Suppressor macrophage treated with lipopolysaccharide for 4 hours (primary cell): Measurements from ENCODE around the gene DAO.

Experiments
- DNase-seq: peaks from one replicate; pipeline ENCODE4 v3.0.0-alpha.2; 2020

The DAO gene

GRCh38 chr12:108876550-108876949, 3.3 kb upstream of the DAO start:
- no peak for DNase-seq

DNA sequence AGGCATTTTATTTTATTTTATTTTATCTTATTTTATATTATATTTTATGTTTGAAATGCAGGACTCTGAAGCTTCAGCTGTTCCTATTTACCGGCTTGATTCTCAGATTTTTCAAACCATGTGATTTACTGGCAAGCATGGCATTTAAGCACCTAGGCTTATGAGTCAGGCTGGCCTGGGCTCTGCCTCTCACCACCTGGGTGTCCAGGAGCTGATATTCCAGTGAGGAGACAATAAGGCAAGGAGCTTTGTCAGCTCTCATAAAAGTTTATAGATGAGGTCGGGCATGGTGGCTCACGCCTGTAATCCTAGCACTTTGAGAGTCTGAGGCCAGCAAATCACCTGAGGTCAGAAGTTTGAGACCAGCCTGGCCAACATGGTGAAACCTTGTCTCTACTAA, 2.1 kb downstream of the DAO start:
- DNase-seq, result no peak

GRCh38 chr12:108884116-108885012, 4.5 kb downstream of the DAO start:
- DNase-seq, result peak; percentile 87

- DNase-seq, result no peak
Observed at GRCh38 chr12:108886873-108887629, 7.2 kb downstream of the DAO start.

DNA sequence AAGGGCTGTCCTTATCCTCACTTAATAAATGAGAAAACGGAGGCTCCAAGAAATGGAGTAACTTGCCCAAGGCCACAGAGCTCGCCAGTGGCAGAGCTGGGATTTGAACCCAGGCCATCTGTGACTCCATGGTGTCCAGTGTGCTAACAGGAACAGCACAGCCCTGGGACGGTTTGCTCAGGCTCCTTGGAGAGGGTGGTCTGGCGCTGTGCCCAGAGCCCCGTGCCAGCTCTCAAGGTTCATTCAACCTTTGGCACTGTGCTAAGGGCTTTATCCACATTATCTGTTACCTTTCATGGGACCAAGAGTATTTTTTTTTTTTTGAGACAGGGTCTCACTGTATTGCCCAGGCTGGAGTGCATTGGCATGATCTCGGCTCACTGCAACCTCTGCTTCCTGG, 8.1 kb downstream of the DAO start:
- DNase-seq, result no peak

GRCh38 chr12:108890208-108890607, 10.3 kb downstream of the DAO start:
- no peak for DNase-seq

DNA sequence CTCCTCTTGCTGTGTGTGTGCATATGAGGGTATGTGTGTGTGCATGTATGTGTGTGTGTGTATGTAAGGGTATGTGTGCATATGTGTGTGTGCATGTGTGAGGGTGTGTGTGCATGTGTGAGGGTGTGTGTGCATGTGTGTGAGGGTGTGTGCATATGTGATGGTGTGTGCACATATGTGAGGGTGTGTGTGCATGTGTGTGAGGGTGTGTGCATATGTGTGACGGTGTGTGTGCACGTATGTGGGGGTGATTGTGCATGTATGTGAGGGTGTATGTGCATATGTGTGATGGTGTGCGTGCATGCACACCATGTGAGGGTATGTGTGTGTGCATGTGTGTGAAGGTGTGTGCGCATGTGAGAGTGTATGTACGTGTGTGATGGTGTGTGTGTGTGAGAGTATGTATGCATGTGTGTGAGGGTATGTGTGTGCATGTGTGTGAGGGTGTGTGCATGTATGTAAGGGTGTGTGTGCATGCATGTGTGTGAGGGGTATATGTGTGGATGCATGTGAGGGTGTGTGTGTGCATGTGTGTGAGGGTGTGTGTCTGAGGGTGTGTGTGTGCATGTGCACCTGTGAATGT, 15.4 kb downstream of the DAO start:
- DNase-seq, result no peak

DNA sequence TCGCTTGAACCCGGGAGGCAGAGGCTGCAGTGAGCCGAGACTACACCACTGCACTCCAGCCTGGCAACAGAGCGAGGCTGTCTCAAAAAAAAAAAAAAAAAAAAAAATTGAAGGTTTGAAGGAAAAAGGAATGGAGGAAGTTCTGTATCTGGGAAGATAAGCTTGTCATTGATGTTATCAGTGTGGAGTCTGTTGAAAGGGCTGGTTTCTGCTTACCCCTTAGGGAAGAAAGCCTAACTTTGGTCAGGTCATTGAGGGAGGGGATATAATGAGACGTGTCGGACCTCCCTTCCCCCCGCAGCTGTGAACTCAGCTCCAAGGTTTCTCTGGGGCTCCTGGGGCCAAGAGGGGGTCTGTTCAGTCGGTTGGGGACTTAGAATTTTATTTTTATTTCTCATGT, 16.4 kb downstream of the DAO start:
- DNase-seq, result no peak

DNA sequence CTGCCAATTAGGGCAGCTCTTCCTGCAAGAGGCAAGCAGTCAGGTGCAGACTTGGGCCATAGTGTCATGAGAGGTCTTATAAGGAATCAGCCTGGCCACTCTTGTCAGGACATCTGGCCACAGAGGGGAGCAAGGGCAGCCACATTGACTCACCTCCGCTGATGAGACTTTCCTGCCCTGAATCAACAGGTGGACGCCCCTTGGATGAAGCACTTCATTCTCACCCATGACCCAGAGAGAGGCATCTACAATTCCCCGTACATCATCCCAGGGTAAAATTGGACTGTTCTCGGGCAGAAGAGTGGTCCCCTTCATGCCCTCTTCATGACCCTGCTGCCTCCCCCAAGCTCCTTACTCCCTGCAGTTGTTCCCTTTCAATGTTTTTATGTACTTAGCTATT, 16.9 kb downstream of the DAO start:
- DNase-seq, result no peak

GRCh38 chr12:108899145-108899544, 19.3 kb downstream of the DAO start:
- no peak for DNase-seq

DNA sequence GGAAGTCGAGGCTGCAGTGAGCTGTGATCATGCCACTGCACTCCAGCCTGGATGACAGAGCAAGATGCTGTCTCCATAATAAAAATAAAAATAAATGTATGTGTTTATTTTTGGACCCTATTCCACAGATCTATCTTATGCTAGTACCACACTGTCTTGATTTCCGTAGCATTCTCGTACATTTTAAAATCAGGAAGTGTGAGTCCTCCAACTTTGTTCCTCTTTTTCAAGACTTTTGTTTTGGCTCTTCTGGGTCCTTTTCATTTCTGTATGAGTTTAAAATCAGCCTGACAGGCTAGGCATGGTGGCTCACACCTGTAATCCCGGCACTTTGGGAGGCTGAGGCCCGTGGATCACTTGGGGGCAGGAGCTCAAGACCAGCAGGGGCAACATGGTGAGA, 25.8 kb downstream of the DAO start:
- peak; percentile 75 for DNase-seq

DNA sequence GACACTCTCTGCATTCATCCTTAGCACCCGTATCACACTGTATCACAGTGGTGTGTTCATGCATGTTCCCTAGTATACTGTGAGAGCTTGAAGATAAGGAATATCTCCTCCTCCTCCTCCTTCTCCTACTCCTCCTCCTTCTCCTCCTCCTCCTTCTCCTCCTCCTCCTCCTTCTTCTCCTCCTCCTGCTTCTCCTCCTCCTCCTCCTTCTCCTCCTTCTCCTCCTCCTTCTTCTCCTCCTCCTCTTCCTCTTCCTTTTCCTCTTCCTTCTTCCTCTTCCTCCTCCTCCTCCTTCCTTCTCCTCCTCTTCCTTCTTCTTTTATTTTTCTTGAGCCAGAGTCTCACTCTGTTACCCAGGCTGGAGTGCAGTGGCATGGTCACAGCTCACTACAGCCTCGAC, 27.1 kb downstream of the DAO start:
- no peak for DNase-seq

DNA sequence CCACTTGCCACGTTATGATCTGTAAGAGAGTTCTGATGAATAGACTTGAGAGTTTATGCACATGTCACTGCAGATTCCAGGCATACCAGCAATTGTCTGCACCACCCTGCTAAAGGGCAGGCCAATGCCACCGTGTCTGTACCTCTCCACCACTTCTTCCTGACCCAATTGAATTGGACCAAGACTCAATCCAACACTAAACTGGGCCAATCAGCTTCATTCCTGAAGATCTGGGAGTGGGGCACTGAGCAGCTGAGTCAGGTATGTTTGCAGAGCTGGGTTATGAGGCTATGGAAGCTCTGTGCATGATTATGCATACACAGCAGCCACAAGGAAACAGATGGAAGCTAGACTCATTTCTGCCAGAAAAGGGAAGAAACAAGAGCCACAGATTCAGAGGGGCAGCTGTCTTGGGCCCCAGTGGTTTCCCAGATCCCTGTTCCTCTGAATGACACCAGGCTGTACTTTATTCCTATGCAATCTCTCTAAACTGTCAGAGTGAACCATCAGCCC, 28.0 kb downstream of the DAO start:
- DNase-seq, result peak; percentile 72

GRCh38 chr12:108910336-108910735, 30.4 kb downstream of the DAO start:
- no peak for DNase-seq

DNA sequence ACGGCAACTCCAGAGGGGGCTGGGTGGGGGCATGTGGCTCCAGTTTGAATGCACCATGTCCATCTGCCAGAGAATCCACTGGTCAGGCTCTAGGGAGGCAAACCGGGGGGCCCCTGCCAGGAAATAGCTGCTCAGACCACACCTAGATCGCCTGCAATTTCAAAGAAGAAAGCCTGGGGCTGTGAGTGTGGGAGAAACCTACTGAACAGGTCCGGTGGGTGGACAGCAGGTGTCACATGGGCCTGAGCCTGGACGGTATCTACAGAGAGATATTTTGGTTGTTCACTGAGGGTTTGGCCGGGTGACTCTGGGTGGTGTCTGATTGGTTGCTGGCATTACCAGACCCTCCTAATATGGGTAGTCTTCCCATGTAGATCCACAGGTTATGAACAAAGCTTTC, 32.0 kb downstream of the DAO start:
- no peak for DNase-seq

GRCh38 chr12:108912361-108912760, 32.5 kb downstream of the DAO start:
- no peak for DNase-seq

GRCh38 chr12:108914121-108914531, 34.2 kb downstream of the DAO start:
- peak; percentile 89 for DNase-seq

DNA sequence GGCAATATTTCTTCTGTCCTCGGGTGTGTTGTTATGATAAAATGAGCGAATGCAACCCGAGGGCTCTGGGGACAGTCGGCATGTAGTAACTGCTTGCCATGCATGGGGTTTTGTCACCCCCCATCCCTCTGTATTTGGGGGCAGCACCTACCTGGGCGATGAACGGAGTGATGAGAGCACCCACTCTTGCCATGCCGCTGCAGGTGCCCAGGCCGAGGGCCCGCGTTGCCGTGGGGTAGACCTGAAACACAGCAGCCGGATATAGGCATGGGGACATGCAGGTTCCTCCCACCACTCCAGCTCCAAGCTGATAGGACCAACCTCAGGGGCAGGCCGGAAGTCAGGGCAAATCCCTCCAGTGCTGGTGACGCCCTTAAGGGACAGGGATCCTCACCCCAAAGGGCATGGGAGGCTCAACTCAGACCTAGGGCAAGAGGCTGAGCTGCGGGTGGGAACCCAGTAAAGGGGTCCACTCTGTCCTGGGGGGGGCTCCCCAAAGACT, 35.8 kb downstream of the DAO start:
- DNase-seq, result no peak

DNA sequence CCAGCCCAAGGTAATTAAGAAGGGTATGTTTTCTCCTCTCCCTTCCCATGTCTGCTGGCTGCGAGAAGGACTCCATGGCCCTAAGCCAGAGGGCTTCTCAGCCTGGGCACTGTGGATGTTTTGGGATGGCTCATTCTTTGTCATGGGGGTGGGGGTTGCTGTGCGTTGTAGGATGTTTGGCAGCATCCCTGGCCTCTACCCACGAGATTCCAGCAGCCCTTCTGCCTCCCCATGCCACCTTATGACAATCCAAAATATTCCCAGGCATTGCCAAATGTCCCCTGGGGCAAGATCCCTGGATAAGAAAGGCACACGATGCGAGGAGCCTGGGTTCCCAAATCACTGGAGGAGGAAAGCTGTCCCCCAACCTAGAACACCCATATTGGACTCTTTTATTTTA, 36.4 kb downstream of the DAO start:
- no peak for DNase-seq

DNA sequence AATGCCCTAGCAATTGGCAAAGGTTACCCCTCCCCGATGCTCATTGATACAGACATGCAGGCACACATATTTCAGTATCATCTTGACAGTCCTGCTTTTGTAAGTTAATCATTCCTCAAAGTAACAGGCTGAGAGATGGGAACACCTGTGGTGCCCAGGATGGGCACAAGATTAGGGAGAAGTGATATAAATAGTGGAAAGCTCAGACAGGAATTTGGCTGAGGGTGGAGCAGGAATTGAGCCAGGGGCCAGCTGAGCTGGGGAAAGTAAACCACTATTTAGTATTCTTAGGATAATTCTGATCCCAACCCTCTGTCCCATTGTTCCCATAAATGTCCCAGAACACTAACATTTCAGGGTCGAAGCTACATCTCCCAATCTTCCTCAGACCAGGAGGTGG, 38.3 kb downstream of the DAO start:
- no peak for DNase-seq

DNA sequence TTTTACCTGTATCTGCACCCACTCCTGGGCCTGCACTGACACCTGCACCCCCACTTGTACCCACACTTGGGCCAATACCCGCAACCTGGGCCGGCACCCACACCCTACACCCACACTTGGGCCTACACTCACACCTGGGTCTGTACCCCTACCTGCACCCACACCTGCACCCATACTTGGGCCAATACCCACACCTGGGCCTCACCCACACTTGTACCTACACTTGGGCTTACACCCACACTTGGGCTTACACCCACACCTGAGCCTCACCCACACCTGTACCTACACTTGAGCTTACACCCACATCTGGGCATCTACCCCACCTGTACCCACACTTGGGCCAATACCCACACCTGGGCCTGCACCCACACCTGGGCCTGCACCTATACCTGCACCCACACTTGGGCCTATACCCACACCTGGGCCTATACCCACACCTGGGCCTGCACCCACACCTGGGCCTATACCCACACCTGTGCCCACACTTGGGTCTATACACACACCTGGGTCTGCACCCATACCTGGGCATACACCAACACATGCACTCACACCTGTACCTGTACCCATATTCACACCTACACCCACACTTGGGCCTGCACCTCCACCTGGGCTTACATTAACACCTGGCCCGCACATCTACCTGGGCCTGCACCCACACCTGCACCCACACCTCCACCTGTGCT, 39.2 kb downstream of the DAO start:
- DNase-seq, result no peak

DNA sequence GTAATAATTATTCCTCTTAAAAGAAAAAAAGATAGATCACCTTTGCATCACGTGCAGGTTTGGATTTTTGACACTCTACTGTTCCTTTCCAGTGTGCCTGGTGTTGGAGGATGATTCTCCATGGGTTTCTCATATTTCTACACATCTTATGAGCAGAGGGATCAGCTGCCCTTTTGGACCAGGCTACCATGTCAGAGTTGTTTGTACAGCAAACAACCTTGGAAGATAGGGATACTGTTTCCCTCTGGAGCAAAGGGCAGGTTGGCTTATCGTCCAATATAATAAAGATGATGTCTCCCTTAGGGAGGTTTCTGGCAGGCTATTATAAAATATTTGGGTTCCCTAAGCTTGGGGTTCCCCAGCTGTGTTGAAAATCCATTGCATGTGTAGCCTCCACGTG, 42.1 kb downstream of the DAO start:
- no peak for DNase-seq

DNA sequence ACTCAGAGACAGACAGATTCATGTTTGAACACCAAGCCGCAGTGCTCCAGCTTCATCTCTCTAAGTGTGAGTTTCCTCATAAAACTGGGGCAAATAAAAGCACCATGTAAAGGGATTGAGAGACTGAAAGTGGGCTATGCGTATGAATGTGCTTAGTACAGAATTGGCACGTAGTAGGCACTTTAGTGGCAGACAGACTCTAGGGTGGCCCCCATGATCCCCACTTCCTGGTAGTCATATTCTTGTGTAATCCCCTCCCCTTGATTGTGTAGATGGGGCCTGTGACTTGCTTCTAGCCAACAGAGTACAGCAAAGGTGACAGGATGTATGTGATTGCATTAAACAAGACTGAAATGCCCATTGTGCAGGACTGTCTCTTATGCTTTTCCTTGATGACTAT, 43.0 kb downstream of the DAO start:
- DNase-seq, result no peak
